SK-N-SH (cell line): ENCODE measurements around the gene KRT23. TPM values are rescaled to one million over a fixed set of nuclear protein-coding genes. Genes with fewer than 3 reads are reported as not detected.
A peak's percentile ranks its signal among the peaks of the same experiment; 100 is the strongest.

Source experiments
- CTCF ChIA-PET: fragments of 300-600, 350-600 bp; formaldehyde crosslinking; extraction: SDS; loops from one replicate; lab custom pipeline; 2021; lab: Yijun Ruan, JAX
- POLR2A ChIA-PET: fragments of 350-600 bp; sonication (Branson Sonifier 250); formaldehyde crosslinking; extraction: SDS; loops from one replicate; lab custom pipeline; 2020; ENCODE audit warnings: antibody characterized with exemption, inconsistent platforms; lab: Yijun Ruan, JAX
- DNase-seq: peaks from one replicate; pipeline ENCODE4 v3.0.0; 2012
- H2AFZ ChIP-seq: fragments of 200-600 bp; sonication (generic); 2 replicates; pipeline ENCODE4 v1.8.1; 2016; ENCODE audit warnings: antibody characterized with exemption, mild to moderate bottlenecking, low read depth
- H3F3A ChIP-seq: fragments of 200-600 bp; sonication (generic); replicated peaks from 2 replicates; pipeline ENCODE3; 2016; ENCODE audit warnings: antibody characterized with exemption, mild to moderate bottlenecking; ENCODE audit not compliant: insufficient read depth
- H3K27ac ChIP-seq, 2 experiments: fragments of 200-500 bp in 1 of 2; fragments of 200-600 bp in 1 of 2; sonication (Bioruptor generic) in 1 of 2; sonication (generic), shearing (Covaris generic) in 1 of 2; 2 replicates each; pipeline versions ENCODE4 v1.5.1 to v1.6.1; 2014 to 2016; ENCODE audit warnings: low read depth in 2 of 2, inconsistent platforms in 1 of 2, low read length in 1 of 2, mild to moderate bottlenecking in 1 of 2, mixed read lengths in 1 of 2
- H3K27me3 ChIP-seq: fragments of 200-600 bp; sonication (generic), shearing (Covaris generic); 2 replicates; pipeline ENCODE4 v1.6.1; 2016; ENCODE audit warnings: mixed run types; ENCODE audit not compliant: insufficient read depth
- H3K36me3 ChIP-seq, 2 experiments: fragments of 200-500 bp in 1 of 2; fragments of 200-600 bp in 1 of 2; sonication (Bioruptor generic) in 1 of 2; sonication (generic) in 1 of 2; replicated peaks in 1 of 2; 2 replicates each; pipeline versions ENCODE3 to v1.5.1; 2014 to 2016; ENCODE audit warnings: low read length in 1 of 2, mild to moderate bottlenecking in 1 of 2; ENCODE audit not compliant: insufficient read depth in 2 of 2, control insufficient read depth in 1 of 2
- H3K4me1 ChIP-seq, 2 experiments: fragments of 200-500 bp in 1 of 2; fragments of 200-600 bp in 1 of 2; sonication (Bioruptor generic) in 1 of 2; sonication (generic), shearing (Covaris generic) in 1 of 2; 2 replicates each; pipeline versions ENCODE4 v1.5.1 to v1.6.1; 2014 to 2016; ENCODE audit warnings: low read depth in 1 of 2, low read length in 1 of 2, mixed run types in 1 of 2; ENCODE audit not compliant: insufficient read depth in 2 of 2, control insufficient read depth in 1 of 2
- H3K4me2 ChIP-seq: fragments of 200-600 bp; sonication (generic), shearing (Covaris generic); 2 replicates; pipeline ENCODE4 v1.6.1; 2017; ENCODE audit warnings: mixed run types
- H3K4me3 ChIP-seq, 2 experiments: fragments of 200-500 bp in 1 of 2; fragments of 200-600 bp in 1 of 2; sonication (Bioruptor generic) in 1 of 2; sonication (generic), shearing (Covaris generic) in 1 of 2; 2 replicates each; pipeline versions ENCODE4 v1.5.1 to v1.8.1; 2014 to 2016; ENCODE audit warnings: low read depth in 2 of 2, inconsistent platforms in 1 of 2, low read length in 1 of 2, mild to moderate bottlenecking in 1 of 2, mixed read lengths in 1 of 2, moderate library complexity in 1 of 2
- H3K79me2 ChIP-seq: fragments of 200-600 bp; sonication (generic); 2 replicates; pipeline ENCODE4 v1.8.1; 2017; ENCODE audit warnings: mild to moderate bottlenecking; ENCODE audit not compliant: insufficient read depth
- H3K9ac ChIP-seq: fragments of 200-600 bp; sonication (generic); 2 replicates; pipeline ENCODE4 v1.6.1; 2017; ENCODE audit warnings: mixed run types
- H3K9me2 ChIP-seq: fragments of 200-600 bp; sonication (generic); 2 replicates; pipeline ENCODE4 v1.6.1; 2017; ENCODE audit warnings: mixed run types
- H3K9me3 ChIP-seq: fragments of 200-600 bp; sonication (generic); 2 replicates; pipeline ENCODE4 v1.6.1; 2017; ENCODE audit warnings: mixed run types, mild to moderate bottlenecking, moderate library complexity
- H4K20me1 ChIP-seq: fragments of 200-600 bp; sonication (generic); 2 replicates; pipeline ENCODE4 v1.6.1; 2017; ENCODE audit warnings: mild to moderate bottlenecking, mixed run types; ENCODE audit not compliant: insufficient read depth
- ELF1 ChIP-seq: IDR thresholded peaks from 2 replicates; pipeline ENCODE4 v1.4.0; 2012
- GABPA ChIP-seq: IDR thresholded peaks from 2 replicates; pipeline ENCODE4 v1.4.0; 2012; ENCODE audit warnings: low read depth, mild to moderate bottlenecking
- MEF2A ChIP-seq: IDR thresholded peaks from 2 replicates; pipeline ENCODE4 v1.4.0; 2012; ENCODE audit warnings: low read depth, borderline replicate concordance
- NFIC ChIP-seq: IDR thresholded peaks from 2 replicates; pipeline ENCODE4 v1.4.0; 2012; ENCODE audit warnings: borderline replicate concordance
- NRF1 ChIP-seq: IDR thresholded peaks from 2 replicates; pipeline ENCODE4 v1.6.1; 2012; ENCODE audit warnings: low read depth, mild to moderate bottlenecking, low read length
- POLR2AphosphoS5 ChIP-seq: IDR thresholded peaks from 2 replicates; pipeline ENCODE4 v1.6.1; 2012; ENCODE audit warnings: low read depth, low read length
- RFX5 ChIP-seq: IDR thresholded peaks from 2 replicates; pipeline ENCODE4 v1.6.1; 2012; ENCODE audit warnings: mild to moderate bottlenecking, improper control_type of control experiment, low read length
- RXRA ChIP-seq: IDR thresholded peaks from 2 replicates; pipeline ENCODE4 v1.4.0; 2012; ENCODE audit warnings: low read depth, mild to moderate bottlenecking, borderline replicate concordance
- SIN3A ChIP-seq: IDR thresholded peaks from 2 replicates; pipeline ENCODE4 v1.6.1; 2012; ENCODE audit warnings: low read depth, mild to moderate bottlenecking, low read length, moderate library complexity, borderline replicate concordance
- SMC3 ChIP-seq: IDR thresholded peaks from 2 replicates; pipeline ENCODE4 v1.6.1; 2012; ENCODE audit warnings: low read depth, low read length, improper control_type of control experiment
- TAF1 ChIP-seq: IDR thresholded peaks from 2 replicates; pipeline ENCODE4 v1.6.1; 2012; ENCODE audit warnings: low read depth, mild to moderate bottlenecking, low read length, moderate library complexity, borderline replicate concordance
- TCF12 ChIP-seq: IDR thresholded peaks from 2 replicates; pipeline ENCODE4 v1.4.0; 2012
- TEAD4 ChIP-seq: IDR thresholded peaks from 2 replicates; pipeline ENCODE4 v1.4.0; 2012; ENCODE audit warnings: mild to moderate bottlenecking, borderline replicate concordance; ENCODE audit not compliant: insufficient read depth
- YY1 ChIP-seq: IDR thresholded peaks from 2 replicates; pipeline ENCODE4 v1.4.0; 2012; ENCODE audit warnings: low read depth, mild to moderate bottlenecking
- WGBS: methylation state at CpG from one replicate; pipeline ENCODE4 v1.1.6; 2017; ENCODE audit warnings: low lambda C conversion rate; 5-methylcytosine and 5-hydroxymethylcytosine counted together
- polyA plus RNA-seq, 3 experiments: library from polyadenylated mRNA; depleted of rRNA; stranded (reverse); fragments of >200 nt; gene quantifications; 2 replicates each; pipeline ENCODE4 v1.2.3, GENCODE V29; 2012
- TF ChIP-seq, protein P1 (sequence below): IDR thresholded peaks from 2 replicates; pipeline ENCODE4; 2012
- TF ChIP-seq, protein P2 (sequence below): IDR thresholded peaks from 2 replicates; pipeline ENCODE4 v1.4.0; 2012; ENCODE audit warnings: low read depth
- TF ChIP-seq, protein P3 (sequence below): fragments of 150-350 bp; IDR thresholded peaks from 2 replicates; pipeline ENCODE4 v1.6.1; 2017; ENCODE audit warnings: antibody characterized with exemption, low read length, low read depth, borderline replicate concordance
- TF ChIP-seq, protein P4 (sequence below): fragments of 150-350 bp; IDR thresholded peaks from 2 replicates; pipeline ENCODE4 v1.6.1; 2016; ENCODE audit warnings: mild to moderate bottlenecking, low read depth, low read length
- TF ChIP-seq, protein P5 (sequence below): fragments of 200-600 bp; sonication (generic); IDR thresholded peaks from 2 replicates; pipeline ENCODE4 v1.6.1; 2017; ENCODE audit warnings: antibody characterized with exemption, mild to moderate bottlenecking, moderate library complexity
- TF ChIP-seq, protein P6 (sequence below): IDR thresholded peaks from 2 replicates; pipeline ENCODE4 v1.4.0; 2012; ENCODE audit warnings: low read depth, borderline replicate concordance
- TF ChIP-seq, protein P7 (sequence below): IDR thresholded peaks from 2 replicates; pipeline ENCODE4 v1.4.0; 2012; ENCODE audit warnings: low read depth, borderline replicate concordance

The KRT23 gene
- polyA plus RNA-seq, 1 of the 3 experiments (the other 2 are of a cell fraction), result not detected

DNA sequence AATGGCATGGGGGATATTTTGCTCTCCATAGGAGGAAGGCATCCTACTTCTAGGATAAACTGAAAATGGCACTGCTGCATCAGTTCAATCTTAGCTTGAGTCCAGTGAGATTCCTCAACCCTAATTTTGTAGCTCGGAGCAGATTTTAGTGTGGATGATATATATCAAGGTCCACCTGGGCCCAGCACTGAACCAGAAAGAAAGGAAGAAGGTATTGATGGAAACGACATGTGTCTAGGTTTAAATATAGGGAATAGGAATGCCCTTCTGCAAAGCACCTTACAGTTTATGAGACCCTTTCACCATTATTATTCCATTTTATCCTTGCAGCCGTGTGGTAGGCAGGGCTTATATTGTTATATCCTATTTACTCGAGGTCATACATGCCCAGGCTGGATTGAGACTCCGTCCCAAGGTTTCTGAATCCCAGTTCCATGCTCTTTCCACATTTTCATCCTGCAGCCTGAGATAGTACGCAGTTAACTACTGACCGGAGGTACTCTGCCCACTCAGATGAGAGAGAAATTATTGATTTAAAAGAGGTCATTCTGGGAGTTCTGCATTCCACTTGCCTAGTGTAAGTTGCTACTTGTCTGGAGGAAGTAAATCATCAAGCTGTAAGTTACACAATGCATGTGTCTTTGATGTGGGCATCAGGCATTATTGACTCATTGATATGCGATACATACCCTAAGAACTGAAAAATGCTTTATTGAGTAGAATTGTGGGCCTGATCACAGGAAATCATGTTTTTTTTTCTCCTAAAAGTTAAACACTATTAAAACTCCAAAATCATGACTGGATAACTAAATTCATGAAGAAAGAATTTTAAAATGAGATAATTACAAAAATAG is 19.2 kb upstream of the KRT23 start (continued):
- no peak for TF ChIP-seq TAF1
- TF ChIP-seq YY1, result no peak
- TF ChIP-seq NRF1, result no peak
- TF ChIP-seq SIN3A, result no peak
- TF ChIP-seq, protein P1, sequence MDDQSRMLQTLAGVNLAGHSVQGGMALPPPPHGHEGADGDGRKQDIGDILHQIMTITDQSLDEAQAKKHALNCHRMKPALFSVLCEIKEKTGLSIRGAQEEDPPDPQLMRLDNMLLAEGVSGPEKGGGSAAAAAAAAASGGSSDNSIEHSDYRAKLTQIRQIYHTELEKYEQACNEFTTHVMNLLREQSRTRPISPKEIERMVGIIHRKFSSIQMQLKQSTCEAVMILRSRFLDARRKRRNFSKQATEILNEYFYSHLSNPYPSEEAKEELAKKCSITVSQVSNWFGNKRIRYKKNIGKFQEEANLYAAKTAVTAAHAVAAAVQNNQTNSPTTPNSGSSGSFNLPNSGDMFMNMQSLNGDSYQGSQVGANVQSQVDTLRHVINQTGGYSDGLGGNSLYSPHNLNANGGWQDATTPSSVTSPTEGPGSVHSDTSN, result peak; percentile 35; the same call in 1 of the 2 replicates
- no peak for TF ChIP-seq ELF1
- TF ChIP-seq SMC3, result no peak
- no peak for TF ChIP-seq POLR2AphosphoS5

DNA sequence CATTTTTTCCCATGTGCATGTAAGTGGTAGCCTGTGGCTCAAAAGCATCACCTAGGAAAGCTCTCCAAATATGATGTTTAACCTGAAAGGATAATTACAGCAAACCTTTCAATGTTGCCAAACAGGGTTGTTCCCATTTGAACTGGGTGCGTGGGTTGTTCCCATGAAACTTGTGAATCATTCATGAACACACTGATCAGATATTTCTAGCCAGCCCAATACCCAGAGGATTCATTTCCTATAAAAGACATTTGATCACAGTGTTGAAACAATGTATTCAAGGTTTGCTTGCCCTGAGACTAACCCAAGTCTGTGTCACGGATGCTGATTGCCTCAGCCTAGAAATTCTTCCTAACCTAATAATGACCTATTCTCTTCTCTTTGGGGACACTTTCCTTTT is 16.4 kb upstream of the KRT23 start:
- TF ChIP-seq NFIC (no peak), RFX5 (no peak), RXRA (no peak), GABPA (no peak), SMC3 (no peak), TEAD4 (no peak), MEF2A (no peak), TCF12 (no peak), YY1 (no peak)
- TF ChIP-seq, protein P2, sequence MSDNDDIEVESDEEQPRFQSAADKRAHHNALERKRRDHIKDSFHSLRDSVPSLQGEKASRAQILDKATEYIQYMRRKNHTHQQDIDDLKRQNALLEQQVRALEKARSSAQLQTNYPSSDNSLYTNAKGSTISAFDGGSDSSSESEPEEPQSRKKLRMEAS, result no peak
- TF ChIP-seq, protein P3, sequence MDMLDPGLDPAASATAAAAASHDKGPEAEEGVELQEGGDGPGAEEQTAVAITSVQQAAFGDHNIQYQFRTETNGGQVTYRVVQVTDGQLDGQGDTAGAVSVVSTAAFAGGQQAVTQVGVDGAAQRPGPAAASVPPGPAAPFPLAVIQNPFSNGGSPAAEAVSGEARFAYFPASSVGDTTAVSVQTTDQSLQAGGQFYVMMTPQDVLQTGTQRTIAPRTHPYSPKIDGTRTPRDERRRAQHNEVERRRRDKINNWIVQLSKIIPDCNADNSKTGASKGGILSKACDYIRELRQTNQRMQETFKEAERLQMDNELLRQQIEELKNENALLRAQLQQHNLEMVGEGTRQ, result no peak
- TF ChIP-seq, protein P4, sequence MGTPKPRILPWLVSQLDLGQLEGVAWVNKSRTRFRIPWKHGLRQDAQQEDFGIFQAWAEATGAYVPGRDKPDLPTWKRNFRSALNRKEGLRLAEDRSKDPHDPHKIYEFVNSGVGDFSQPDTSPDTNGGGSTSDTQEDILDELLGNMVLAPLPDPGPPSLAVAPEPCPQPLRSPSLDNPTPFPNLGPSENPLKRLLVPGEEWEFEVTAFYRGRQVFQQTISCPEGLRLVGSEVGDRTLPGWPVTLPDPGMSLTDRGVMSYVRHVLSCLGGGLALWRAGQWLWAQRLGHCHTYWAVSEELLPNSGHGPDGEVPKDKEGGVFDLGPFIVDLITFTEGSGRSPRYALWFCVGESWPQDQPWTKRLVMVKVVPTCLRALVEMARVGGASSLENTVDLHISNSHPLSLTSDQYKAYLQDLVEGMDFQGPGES, result no peak
- TF ChIP-seq, protein P5, sequence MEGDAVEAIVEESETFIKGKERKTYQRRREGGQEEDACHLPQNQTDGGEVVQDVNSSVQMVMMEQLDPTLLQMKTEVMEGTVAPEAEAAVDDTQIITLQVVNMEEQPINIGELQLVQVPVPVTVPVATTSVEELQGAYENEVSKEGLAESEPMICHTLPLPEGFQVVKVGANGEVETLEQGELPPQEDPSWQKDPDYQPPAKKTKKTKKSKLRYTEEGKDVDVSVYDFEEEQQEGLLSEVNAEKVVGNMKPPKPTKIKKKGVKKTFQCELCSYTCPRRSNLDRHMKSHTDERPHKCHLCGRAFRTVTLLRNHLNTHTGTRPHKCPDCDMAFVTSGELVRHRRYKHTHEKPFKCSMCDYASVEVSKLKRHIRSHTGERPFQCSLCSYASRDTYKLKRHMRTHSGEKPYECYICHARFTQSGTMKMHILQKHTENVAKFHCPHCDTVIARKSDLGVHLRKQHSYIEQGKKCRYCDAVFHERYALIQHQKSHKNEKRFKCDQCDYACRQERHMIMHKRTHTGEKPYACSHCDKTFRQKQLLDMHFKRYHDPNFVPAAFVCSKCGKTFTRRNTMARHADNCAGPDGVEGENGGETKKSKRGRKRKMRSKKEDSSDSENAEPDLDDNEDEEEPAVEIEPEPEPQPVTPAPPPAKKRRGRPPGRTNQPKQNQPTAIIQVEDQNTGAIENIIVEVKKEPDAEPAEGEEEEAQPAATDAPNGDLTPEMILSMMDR, result no peak
- TF ChIP-seq, protein P6, sequence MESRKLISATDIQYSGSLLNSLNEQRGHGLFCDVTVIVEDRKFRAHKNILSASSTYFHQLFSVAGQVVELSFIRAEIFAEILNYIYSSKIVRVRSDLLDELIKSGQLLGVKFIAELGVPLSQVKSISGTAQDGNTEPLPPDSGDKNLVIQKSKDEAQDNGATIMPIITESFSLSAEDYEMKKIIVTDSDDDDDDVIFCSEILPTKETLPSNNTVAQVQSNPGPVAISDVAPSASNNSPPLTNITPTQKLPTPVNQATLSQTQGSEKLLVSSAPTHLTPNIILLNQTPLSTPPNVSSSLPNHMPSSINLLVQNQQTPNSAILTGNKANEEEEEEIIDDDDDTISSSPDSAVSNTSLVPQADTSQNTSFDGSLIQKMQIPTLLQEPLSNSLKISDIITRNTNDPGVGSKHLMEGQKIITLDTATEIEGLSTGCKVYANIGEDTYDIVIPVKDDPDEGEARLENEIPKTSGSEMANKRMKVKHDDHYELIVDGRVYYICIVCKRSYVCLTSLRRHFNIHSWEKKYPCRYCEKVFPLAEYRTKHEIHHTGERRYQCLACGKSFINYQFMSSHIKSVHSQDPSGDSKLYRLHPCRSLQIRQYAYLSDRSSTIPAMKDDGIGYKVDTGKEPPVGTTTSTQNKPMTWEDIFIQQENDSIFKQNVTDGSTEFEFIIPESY, result no peak
- TF ChIP-seq, protein P7, sequence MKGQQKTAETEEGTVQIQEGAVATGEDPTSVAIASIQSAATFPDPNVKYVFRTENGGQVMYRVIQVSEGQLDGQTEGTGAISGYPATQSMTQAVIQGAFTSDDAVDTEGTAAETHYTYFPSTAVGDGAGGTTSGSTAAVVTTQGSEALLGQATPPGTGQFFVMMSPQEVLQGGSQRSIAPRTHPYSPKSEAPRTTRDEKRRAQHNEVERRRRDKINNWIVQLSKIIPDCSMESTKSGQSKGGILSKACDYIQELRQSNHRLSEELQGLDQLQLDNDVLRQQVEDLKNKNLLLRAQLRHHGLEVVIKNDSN, result no peak
- Histone ChIP-seq H3K9me3 (no peaks in the 10 kb centered on the region), H2AFZ (no peak overlapping the region), H4K20me1 (no peaks in the 10 kb centered on the region), H3K36me3 (no peaks in the 10 kb centered on the region), H3K4me3 (no peak overlapping the region), H3K9me2 (no peaks in the 10 kb centered on the region), H3K4me1 (peaks cover 0 to 5% of the 10 kb centered on the region in 2 experiments; a peak in 1 of 4 replicates), H3K27me3 (peaks cover 12% of the 10 kb centered on the region; the same call in 1 of the 2 replicates), H3K27ac (no peak overlapping the region), H3K79me2 (no peaks in the 10 kb centered on the region), H3K9ac (no peak overlapping the region), H3K4me2 (no peak overlapping the region), H3F3A (no peaks in the 10 kb centered on the region)
- WGBS, result 5% methylated on average over 2 of the region's 2 CpGs
- POLR2A ChIA-PET, result no interaction called here
- CTCF ChIA-PET, result interaction anchor here (1.0 kb wide), 1 partner anchor 709 kb away, joined by 3 read pairs; no protein-coding TSS in a partner anchor
- DNase-seq, result no peak
